GM21526 (cell line): Measurements from ENCODE around the gene C5orf58.

Source experiments
- ATAC-seq: cut with Tn5 transposase; IDR thresholded peaks from one replicate; pipeline ENCODE4 v1.9.1; 2021; ENCODE audit warnings: moderate library complexity; ENCODE audit not compliant: unreplicated experiment, low FRiP score

Gene C5orf58

GRCh38 chr5:170278611-170279458 lies 46.0 kb downstream of the C5orf58 start:
- peak; percentile 90 for ATAC-seq

DNA sequence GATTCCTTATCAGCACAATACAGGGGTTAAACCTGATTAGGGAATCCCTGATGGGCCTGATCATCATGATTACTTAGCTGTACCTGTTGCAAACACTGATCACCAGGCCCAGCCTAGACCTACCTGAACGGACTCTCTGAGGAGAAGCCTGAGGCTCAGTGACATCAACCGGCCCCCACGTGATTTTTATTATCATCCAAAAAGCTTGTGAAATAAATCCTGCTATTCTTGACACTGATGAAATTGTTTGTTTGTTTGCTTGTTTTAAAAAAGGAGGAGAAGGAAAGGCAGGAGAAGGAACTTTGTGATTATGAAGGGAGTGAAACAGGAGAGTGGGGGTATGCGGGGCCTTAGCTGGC lies 46.7 kb downstream of the C5orf58 start:
- no peak for ATAC-seq

DNA sequence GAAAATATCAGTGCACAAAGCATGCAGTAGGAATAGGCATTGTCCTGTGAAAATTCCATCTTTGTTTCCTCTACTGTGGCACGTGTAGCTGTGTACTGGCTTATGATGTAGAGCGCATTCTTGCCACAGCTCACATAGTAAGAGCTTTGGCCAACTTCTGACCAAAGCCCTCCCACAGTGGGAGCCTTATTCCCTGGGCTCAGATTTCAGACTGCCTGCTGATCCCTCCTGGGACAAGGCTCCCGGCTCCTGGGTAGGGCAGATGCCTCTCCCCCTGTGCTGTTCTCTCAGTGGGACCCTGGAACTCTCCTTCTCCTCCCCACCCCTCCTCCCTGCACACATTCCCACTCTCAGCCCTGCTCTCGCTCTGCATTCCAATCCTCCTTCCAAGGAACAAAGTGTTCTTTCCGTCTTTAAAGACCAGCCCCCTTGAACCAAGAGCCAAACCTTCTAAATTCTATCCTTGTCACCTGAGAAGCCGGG lies 47.3 kb downstream of the C5orf58 start:
- ATAC-seq: no peak

- no peak for ATAC-seq
These were observed 50.5 kb downstream of the C5orf58 start for GRCh38 chr5:170283296-170283695.

- ATAC-seq: no peak
These were observed 51.4 kb downstream of the C5orf58 start for GRCh38 chr5:170284231-170284630.

- ATAC-seq: no peak
These were observed 52.4 kb downstream of the C5orf58 start for GRCh38 chr5:170285181-170285580.

- no peak for ATAC-seq
These were observed 53.7 kb downstream of the C5orf58 start for GRCh38 chr5:170286386-170286925.

GRCh38 chr5:170287532-170287931 lies 54.7 kb downstream of the C5orf58 start:
- ATAC-seq: no peak

DNA sequence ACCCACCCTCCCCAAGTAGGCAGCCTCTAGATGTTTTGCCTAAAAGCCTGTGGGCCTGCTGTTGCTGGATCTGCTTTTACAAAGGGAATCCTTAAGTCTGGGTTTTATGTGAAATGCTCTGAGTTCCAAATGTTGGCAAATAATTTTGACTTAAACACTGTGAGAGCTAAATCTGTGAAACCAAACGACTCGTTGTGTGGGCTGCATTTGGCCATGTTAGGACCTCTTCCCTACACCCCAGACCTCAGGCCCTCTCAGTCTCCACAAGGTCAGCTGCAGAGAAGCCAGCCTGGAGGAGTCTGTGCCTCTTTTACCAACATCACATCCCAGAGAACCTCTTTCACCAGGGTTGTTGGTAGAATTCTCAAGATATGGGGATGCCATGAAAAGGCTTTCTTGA lies 55.4 kb downstream of the C5orf58 start:
- ATAC-seq: no peak

DNA sequence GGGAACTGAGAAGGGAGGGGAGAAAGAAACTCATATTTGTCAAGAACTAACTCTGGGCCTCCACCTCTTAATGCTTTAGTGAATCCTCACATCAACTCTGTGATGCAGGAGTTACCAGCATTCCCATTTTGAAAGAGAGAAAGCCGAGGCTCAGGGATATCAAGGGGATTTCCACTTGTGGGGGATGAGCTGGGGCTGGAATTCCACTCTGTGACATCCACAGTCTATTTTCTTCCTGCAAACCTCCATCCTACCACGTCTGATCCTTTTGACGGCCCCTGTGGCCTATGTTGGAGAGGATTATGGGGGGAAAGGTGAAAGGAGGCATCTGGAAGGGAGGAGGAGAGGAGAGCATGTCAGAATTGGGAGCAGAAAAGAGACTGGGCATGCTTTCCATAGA lies 55.8 kb downstream of the C5orf58 start:
- ATAC-seq: no peak

GRCh38 chr5:170289121-170289520 lies 56.3 kb downstream of the C5orf58 start:
- no peak for ATAC-seq

DNA sequence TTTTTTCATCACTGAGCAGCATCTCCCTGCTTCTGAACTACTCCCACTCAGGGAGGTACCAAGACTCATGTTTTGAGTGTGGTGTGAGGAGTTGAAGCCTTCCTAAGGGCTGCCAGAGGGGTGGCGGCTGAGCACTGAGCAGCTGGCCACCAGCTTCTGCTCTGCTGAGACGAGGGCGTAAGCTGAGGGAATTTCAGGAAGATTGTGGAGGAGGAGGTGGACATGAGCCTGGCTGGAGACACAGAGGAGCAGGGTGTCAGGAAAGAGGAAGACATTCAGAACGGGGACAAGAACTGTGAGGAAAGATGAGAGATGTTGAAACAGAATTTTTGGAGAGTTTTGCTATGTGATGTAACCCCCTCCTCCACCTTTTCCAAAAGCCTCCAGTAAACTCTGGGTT lies 57.0 kb downstream of the C5orf58 start:
- ATAC-seq: no peak

DNA sequence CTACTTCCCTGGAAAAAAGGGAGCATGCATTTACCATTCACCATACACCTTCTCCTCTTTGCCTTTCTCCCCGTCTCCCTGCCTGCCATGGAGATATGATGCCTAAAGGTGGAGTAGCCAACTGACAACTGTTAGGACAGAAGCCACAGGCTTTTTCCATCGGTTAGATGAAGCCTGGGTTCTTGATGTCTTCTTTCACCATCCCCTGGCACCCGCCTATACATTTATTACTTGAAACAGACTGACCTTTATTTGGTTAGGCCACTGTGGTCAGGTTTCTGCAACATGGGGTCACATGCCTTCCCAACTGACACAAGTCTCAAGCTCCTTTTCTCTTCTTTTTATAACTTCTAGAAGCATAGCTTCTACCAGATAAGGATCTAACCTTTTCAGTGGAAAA lies 57.7 kb downstream of the C5orf58 start:
- no peak for ATAC-seq

DNA sequence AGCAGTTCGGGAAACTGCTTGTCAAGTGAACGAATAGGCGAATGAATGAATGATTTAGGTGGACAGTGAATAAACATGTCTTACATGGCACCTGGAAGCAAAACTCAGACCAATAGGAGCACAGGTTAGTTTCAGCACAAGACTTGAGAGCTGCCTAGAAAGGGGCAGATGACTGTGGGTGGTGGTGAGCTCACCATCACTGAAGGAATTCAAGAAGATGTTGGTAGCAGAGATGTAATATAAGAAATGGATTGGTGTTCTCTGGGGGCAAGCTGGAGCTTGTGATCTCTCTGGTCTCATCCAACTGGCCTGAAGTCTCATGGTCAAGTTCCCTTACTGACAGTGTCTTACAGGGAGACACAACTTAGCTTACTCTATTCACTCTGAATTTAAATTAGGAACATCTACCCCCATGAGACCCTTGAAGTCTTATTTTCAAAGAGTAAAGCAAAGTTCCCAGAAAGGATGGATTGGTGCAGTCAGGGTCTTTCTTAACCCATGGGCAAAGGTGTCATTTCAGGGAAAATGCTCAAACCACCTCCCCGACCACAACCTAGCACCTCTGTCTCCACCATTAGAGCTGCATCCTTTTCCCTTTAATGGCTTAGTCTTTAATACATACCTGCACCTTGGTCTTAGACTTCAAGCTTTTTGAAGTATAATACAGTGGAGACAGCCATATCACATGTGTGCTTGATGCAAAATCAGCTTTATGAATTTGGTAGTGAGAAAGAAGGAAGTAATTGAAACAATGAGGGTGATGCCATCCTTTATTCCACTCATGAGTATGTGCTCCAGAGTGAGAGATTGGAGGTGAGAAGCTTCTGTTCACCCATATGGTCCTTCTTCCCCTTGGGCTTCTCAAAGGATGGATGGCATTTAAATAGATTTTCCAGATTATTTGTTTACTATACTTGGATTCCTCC lies 59.7 kb downstream of the C5orf58 start:
- ATAC-seq: no peak

DNA sequence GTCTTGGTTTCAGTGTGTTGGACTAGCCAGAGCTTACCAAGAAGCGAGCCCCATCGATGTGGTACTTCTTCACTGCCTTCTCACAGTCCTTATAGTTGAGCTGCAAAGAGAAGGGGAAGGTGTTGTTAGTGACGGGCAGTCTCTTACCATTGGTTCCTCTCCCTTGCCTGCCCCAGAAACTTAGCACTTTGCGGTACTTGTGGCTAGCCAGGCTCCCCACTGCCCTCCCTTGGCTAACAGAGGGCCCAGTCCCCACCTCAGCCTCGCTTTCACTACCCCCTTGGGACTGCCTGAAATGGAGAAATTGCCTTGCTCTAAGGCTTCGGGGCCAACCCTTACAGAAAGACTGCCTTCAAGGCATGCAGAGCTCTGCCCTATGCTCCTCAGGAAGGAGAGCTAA lies 60.5 kb downstream of the C5orf58 start:
- ATAC-seq: peak; percentile 80

- ATAC-seq: no peak
These were observed 61.3 kb downstream of the C5orf58 start for GRCh38 chr5:170294057-170294456.

DNA sequence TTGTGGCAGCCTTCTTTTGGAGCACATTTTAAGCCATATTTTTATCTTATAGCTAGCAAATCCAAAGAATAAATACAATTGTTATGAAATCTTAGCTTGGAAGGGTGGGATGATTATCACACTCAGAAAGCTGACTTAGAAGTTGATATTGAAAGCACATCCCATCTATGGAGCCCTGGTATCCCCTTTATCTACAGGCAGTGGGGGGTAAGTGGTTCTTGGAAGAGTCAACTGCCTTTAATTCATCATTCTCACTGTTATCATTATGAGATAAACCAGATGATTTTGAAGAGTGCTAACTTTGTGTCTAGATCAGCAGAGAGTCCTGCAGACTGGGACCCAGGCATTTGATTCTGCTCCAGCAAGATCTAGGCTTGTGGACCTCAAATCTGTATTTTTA lies 61.8 kb downstream of the C5orf58 start:
- ATAC-seq: no peak
